GM12873 (cell line): Measurements from ENCODE around the gene FAM180A.

Experiments
- TF ChIP-seq, protein P1 (sequence below): IDR thresholded peaks from 2 replicates; pipeline ENCODE4 v1.5.1; 2012; ENCODE audit warnings: low read depth, mild to moderate bottlenecking, moderate library complexity, low read length, control low read depth; ENCODE audit not compliant: insufficient read depth; ENCODE audit errors: missing control alignments

The FAM180A gene

DNA sequence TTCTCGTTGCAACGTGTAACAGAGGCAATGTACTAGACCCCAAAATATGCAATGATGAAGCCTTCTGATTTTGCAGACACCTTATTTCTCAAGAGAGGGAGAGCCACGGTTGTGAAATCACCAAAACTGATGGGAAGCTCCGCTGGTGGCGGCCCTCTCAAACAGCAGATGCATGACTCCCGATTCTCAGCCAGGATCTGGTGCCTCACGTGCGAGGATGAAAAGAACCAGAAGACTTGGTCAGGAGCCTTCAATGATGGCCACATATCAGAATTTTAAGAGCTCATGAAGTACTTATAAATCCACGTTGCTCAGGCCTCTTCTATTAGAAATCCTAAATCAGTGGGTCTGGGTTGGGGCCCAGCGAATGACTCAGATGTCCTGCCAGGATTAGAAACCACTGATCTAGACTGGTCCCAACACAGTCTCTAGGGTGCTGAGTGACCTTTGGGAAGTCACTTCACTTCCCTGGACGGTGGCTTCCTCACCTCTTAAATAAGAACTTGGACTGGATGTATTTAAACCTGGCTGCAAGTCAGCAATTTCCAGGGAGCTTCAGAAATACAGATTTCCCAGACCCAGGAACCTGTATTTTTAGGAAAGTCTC lies 41.9 kb upstream of the FAM180A start:
- TF ChIP-seq, protein P1, sequence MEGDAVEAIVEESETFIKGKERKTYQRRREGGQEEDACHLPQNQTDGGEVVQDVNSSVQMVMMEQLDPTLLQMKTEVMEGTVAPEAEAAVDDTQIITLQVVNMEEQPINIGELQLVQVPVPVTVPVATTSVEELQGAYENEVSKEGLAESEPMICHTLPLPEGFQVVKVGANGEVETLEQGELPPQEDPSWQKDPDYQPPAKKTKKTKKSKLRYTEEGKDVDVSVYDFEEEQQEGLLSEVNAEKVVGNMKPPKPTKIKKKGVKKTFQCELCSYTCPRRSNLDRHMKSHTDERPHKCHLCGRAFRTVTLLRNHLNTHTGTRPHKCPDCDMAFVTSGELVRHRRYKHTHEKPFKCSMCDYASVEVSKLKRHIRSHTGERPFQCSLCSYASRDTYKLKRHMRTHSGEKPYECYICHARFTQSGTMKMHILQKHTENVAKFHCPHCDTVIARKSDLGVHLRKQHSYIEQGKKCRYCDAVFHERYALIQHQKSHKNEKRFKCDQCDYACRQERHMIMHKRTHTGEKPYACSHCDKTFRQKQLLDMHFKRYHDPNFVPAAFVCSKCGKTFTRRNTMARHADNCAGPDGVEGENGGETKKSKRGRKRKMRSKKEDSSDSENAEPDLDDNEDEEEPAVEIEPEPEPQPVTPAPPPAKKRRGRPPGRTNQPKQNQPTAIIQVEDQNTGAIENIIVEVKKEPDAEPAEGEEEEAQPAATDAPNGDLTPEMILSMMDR, result no peak

DNA sequence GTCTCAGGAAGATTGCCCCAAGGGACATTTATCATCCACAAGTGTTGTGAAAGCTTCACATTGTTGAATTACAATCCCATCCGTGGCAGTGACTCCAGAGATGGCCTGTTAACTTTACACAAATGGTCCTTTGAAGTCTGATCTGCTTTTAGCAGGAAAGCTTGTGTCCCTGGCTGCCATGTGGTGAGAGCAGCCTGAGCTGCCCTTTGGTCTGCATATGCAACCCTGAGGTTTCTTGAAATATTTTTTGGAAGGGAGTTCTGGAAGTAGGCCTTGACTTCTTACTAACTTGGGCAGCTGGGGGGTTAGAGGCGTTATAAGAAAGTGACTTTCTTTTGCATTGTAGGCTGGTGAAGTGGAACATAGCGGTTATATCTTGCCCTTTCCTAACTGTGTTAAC lies 41.3 kb upstream of the FAM180A start:
- TF ChIP-seq, protein P1, result no peak

DNA sequence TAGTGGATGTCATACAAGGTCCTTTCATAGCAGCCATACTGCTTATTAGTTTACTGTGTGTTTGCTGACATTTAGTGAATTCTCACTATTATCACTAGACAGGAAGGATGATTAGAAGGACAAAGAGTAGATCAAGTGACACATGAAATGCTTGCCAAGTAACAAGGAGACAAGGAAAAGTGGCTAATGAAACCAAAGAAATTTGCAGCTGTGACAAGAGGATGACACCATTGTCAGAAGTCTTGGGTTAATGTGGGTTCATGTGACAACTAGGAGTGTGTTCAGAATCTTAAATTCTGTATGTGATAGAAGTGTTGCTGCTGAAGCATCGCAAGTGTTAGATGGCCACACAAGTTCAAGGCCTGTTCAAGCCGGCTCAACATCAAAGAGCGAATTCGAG lies 40.8 kb upstream of the FAM180A start:
- TF ChIP-seq, protein P1, result no peak

DNA sequence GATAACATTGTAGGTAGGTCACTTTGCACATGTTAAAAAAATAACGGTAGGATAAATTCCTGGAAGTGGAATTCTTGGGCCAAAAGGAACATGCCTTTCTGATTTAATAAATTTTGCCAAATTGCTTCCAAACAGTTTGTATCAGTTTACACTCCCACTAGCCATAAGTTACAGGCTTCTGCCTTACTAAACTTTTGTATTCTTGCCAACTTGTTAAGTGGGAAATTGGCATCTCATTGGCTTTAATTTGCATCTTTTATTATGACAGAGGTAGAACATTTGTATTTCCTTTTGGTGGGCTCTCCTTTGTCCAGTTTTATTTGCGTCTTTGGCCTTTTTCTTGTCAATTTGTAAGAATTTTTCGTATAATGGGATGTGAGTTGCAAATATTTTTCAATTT lies 38.3 kb upstream of the FAM180A start:
- TF ChIP-seq, protein P1, result no peak

DNA sequence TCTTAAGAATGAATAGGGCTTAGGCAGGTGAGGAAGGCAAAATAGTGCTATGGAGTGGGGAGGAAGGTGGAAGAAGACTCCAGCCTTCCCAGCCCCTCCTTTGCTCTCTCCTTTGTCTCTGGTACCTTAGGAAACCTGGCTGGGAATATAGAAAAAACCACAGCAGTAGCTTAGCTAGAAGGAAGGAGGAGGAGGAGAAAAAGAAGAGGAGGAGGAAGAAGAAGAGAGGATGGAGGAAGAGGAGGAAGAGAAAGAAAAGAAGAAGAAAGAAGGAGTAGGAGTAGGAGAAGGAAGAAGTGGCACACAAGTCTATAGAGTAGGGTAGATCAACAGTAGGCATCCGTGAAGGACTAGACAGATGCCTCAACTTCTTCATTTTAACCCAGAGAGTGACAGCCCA lies 36.5 kb upstream of the FAM180A start:
- TF ChIP-seq, protein P1, result no peak

DNA sequence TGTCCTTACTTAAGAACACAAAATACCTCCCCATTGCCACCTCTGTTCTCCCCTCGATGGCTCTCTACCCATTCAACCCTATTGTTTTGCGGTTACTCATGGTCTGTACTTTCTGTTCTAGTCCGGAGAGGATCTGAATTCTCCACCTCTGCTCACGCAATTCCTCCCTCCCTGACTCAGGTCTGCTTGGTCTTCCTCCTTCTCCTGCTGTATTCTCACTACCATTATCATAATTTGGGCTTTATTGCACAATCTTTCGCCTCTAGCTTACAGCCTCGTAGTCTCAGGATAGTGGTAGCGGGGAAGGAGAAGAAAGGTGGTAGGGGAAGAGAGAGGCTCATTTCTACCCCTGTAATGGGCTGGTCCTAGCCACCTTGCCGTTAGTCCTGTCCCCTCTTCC lies 35.4 kb upstream of the FAM180A start:
- TF ChIP-seq, protein P1, result no peak

DNA sequence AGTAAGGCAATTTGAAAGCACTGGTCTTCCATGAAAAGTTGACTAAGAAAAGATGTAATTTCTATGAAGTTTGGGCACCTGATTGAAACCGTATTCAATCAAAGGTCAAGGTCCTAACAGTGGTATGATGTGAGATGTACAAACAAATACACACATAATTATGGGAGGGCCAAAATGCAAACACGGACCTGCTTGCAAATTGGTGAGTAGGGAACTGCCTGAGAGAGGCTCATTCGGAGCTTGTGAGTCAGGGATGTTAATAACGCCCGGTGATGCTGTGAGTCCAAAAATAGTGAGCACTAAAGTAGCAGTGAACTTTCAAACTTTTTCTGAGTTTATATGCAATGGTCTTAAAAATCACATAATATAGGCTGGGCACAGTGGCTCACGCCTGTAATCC lies 34.2 kb upstream of the FAM180A start:
- TF ChIP-seq, protein P1, result no peak
